Hepatocyte (in vitro differentiated cells): Measurements from ENCODE around the gene SNTB2.

Experiments used
- EZH2 ChIP-seq: fragments of 200-600 bp; sonication (generic); IDR thresholded peaks from 2 replicates; pipeline ENCODE4 v1.6.1; 2016; ENCODE audit warnings: antibody characterized with exemption, mild to moderate bottlenecking, borderline replicate concordance
- TF ChIP-seq, protein P1 (sequence below): fragments of 200-600 bp; sonication (generic); IDR thresholded peaks from 2 replicates; pipeline ENCODE4 v1.5.1; 2016; ENCODE audit warnings: antibody characterized with exemption, mild to moderate bottlenecking; ENCODE audit not compliant: poor library complexity

- TF ChIP-seq, protein P1, sequence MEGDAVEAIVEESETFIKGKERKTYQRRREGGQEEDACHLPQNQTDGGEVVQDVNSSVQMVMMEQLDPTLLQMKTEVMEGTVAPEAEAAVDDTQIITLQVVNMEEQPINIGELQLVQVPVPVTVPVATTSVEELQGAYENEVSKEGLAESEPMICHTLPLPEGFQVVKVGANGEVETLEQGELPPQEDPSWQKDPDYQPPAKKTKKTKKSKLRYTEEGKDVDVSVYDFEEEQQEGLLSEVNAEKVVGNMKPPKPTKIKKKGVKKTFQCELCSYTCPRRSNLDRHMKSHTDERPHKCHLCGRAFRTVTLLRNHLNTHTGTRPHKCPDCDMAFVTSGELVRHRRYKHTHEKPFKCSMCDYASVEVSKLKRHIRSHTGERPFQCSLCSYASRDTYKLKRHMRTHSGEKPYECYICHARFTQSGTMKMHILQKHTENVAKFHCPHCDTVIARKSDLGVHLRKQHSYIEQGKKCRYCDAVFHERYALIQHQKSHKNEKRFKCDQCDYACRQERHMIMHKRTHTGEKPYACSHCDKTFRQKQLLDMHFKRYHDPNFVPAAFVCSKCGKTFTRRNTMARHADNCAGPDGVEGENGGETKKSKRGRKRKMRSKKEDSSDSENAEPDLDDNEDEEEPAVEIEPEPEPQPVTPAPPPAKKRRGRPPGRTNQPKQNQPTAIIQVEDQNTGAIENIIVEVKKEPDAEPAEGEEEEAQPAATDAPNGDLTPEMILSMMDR: no peak
- TF ChIP-seq EZH2: no peak
Measured at GRCh38 chr16:69270831-69271230, 83.9 kb downstream of the SNTB2 start.
